HG03196 (cell line): ENCODE results near the gene TCERG1.
"Not testable (repeated sequence)": the region's sequence is repeated elsewhere in the genome, so short reads cannot be mapped to it uniquely, and the experiment has no call there.

Experiments
- ATAC-seq: cut with Tn5 transposase; IDR thresholded peaks from one replicate; pipeline ENCODE4 v1.9.1; 2021; ENCODE audit not compliant: unreplicated experiment

Gene TCERG1

DNA sequence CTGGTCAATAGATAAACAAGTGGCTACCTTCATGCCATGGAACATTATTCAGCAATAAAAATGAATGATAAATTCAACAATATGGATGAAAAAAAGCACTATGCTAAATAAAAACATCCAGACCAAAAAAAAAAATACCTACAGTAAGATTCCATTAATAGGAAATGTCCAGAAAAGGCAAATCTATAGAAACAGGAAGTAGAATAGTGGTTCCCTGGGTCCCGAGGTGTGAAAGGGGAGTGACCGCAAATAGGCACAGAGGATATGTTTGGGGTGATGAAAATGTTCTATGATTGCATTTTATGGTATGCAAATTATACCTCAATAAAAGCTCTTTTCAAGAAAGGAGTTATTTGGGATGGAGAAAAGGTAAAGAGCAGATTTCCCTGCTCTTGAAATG lies 72.4 kb downstream of the TCERG1 start:
- no peak for ATAC-seq

- ATAC-seq, result no peak
Measured at GRCh38 chr5:146520731-146521130, 73.6 kb downstream of the TCERG1 start.

DNA sequence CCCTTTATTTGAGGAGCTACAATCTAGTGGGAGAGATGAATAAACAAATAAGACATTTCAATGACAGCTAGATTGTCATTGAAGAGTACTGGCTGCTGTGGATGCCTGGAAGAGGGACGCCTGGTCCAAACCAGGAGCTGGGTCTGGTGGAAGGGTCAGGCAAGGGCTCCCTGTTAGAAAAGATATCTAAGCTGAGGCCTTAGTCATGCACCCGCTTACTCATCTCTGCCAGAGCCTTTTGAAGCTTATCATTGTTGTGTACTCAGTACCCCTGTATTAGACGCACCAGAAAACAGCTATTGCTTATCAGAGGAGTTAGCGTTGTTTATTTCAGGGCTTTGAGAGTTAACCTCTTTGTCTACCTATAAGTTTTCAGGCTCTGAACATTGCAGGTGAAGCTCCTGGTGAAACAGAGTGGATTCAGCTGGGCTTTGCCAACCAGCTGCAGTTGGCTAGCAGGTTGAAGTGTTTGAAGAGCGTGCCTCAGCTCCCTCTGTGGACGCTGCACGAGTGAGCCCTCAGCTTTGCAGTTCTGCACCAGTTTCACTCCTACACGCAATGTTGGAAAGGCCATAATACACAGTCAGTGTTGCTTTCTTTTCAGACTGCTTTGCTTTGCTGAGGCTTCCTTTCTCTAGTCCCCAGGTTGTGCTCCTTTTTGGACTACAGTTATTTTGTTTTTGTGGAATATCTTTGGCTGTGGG lies 74.4 kb downstream of the TCERG1 start:
- ATAC-seq, result no peak

DNA sequence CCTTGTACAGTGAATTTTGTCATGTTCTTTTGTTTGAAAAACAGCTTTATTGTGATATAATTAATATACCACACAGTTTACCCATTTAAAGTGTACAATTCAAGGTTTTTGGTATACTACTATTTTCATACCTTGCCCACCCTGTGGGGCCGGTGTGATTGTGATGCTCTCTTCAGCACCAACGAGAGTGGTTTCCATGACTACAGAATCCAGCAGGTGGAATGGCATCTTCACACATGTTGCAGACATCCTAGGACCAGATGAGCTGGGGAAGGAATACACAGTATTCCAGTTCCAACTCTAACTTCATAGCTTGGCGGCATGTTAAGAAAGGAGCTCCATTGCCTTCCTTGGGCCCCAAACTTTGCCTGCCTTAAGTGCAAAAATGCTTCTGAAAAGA lies 76.6 kb downstream of the TCERG1 start:
- ATAC-seq, result no peak

- ATAC-seq, result no peak
Measured at GRCh38 chr5:146527785-146528184, 80.7 kb downstream of the TCERG1 start.

GRCh38 chr5:146528236-146528635 lies 81.1 kb downstream of the TCERG1 start:
- no peak for ATAC-seq

DNA sequence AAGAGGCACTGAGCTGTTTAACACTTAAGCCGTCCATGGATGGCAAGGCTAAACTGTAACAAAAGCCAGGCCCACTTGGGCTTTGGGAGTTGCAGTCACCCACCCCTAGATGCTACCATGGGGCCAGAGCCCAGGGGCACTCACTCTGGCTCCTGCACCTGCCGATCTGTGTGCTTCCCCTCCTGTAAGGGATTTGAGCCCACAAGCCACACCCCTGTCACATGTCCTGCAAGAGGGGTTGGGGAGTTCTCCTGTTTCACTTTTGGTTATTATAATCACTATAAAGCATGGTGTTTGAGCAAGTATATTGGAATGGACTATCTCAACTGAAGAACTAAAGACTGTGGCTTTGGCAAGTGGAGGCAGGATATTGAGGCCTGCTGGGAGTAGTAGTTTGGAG lies 82.9 kb downstream of the TCERG1 start:
- ATAC-seq, result no peak

- ATAC-seq, result peak; percentile 92
Measured at GRCh38 chr5:146533260-146533857, 86.2 kb downstream of the TCERG1 start.

DNA sequence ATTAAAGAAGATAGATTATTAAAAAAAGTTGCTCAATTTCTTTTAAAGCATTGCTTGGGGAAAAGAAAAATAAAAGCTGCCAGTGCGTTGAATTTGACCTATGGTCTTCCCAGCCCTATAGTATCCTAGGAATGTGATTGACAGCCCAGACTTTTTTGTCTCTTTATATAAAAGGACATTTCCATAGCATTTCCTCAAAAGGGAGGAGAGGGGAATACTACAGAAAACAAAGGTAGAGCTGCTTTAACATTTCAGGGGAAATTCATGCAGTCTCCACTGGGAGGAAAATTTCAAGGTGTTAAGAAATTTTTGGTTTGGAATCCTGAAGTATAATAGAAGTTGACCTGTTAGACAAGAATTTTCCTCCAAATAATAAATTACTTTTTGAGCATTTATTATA lies 86.7 kb downstream of the TCERG1 start:
- ATAC-seq, result no peak

GRCh38 chr5:146538432-146538831 lies 91.3 kb downstream of the TCERG1 start:
- ATAC-seq, result no peak

- ATAC-seq, result no peak
Measured at GRCh38 chr5:146539973-146540372, 92.8 kb downstream of the TCERG1 start.

GRCh38 chr5:146540414-146540813 lies 93.3 kb downstream of the TCERG1 start:
- no peak for ATAC-seq

DNA sequence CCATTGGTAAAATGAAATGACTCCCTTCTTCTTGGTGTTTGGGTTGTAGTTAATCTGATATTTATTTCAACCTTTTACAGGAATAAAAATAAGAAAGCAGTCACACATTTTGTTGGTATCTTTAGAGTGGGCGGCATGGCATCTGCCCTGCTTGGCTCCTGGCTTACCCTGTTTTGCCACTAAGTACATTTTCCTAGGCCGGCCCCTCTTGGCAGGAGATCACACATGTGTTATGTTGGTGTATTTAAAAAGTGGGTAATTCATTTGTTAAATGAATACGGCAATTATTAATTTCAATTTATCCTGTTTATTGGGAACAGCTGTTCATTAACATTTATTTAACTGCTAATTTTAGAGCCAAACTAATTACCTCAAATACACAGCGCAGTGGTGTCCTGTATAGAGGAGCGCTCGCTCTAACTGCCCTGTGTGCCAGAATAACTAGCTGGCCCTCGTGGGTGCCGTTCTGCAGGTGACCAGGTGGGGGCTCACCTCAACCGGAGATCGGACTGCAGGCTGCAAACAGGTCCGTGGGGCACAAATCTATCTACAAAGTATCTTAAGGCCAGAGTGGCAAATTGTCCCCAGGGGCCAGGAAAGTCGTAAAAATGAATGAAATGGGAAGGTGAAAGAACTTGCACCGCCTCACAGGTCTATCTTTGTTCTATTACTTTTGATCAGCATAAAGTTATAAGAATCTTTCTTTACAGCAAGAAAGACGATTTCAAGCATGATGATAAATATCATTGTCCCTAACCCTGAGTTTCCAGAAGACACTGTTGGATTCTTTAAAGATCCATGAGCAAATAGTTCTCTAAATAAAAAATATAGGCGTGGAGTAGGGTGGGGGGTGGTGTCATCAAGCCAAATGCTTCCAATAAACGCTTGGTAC lies 95.1 kb downstream of the TCERG1 start:
- ATAC-seq, result peak; percentile 88

DNA sequence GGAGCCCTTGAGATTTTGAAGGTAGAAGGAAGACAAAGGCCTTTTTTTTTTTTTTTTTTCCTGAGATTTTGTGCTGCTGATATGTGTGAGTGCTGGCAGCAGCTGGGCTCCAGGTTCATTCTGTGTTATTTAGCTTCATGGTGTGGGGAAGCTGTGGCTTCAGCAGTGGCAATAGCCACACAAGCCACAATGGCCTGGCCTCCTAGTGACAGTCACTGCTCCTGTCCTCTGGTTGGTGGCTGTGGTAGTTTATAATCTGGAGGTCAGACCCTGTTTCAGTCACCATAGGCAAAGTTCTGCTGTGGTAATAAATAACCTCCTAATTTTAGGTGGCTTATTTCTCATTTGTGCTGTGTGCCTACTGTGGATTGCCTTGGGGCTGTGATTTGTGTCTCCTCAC lies 97.1 kb downstream of the TCERG1 start:
- ATAC-seq, result no peak

DNA sequence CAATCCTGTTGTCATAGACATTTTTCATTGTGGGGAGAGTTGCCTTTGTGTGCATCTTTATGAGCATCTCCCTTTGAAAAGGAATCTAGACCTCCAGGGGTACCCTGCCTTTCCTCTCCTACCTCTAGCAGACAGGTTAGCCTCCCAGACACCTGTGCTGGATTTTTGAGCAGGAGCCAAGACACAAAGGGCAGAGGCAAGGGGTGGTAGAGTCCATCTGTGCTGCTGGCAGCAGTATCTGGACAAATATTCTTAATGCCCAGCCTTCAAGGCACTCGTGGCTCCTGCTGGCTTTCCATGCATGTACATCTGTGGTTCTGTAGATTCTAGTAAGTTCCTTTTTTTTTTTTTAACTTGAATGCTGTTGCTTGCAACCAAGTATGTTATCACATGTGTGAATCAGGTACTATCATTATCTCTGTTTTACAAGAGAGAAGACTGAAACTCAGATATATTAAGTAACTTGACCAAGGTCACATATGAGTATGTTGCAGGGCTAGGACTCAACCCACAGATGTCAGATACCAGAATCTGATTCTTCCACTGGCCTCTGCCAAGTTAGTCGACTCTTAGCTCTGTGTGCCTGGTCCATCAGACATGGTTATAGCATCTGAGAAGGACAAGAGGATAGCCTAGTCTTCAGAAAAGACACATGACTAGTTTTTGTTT lies 101.8 kb downstream of the TCERG1 start:
- no peak for ATAC-seq

GRCh38 chr5:146549615-146550014 lies 102.5 kb downstream of the TCERG1 start:
- ATAC-seq, result no peak

- ATAC-seq, result no peak
Measured at GRCh38 chr5:146553446-146553845, 106.3 kb downstream of the TCERG1 start.

- not testable (repeated sequence) for ATAC-seq
Measured at GRCh38 chr5:146556884-146557283, 109.8 kb downstream of the TCERG1 start.

GRCh38 chr5:146560205-146560812 lies 113.2 kb downstream of the TCERG1 start:
- no peak for ATAC-seq
